CD4-positive, alpha-beta T cell (primary cell): ENCODE measurements around the gene PTGFRN. TPM values are rescaled to one million over a fixed set of nuclear protein-coding genes. Genes with fewer than 3 reads are reported as not detected.

ENCODE experiments used
- ATAC-seq: fragments of 200-7000 bp; cut with Tn5 transposase; one replicate; pipeline ENCODE4 v1.10.0; 2022; ENCODE audit warnings: mild to moderate bottlenecking; ENCODE audit not compliant: poor library complexity
- CTCF ChIA-PET: fragments of 350-600 bp; sonication (Branson Sonifier 250); formaldehyde crosslinking; loops from one replicate; lab custom pipeline; 2021; ENCODE audit warnings: antibody characterized with exemption, inconsistent platforms; lab: Charles Lee
- POLR2A ChIA-PET: fragments of 350-600 bp; sonication (Branson Sonifier 250); formaldehyde crosslinking; loops from one replicate; lab custom pipeline; 2021; ENCODE audit warnings: antibody characterized with exemption, inconsistent platforms; lab: Charles Lee
- DNase-seq, 14 experiments: peaks; one replicate each; pipeline ENCODE4 v3.0.0-alpha.2; 2013 to 2020; ENCODE audit warnings: mixed read lengths in 2 of 14
- H3K27ac ChIP-seq, 2 donors: one replicate each; pipeline versions ENCODE4 v1.5.1 to v1.7.0; 2013; ENCODE audit warnings: low read length in 2 of 2, low read depth in 1 of 2, mild to moderate bottlenecking in 1 of 2
- H3K27me3 ChIP-seq, 2 experiments: 1 replicate in 1 of 2; 2 replicates in 1 of 2; pipeline versions ENCODE4 v1.6.1 to v1.7.0; 2013; ENCODE audit warnings: low read length in 2 of 2, control low read depth in 1 of 2, mild to moderate bottlenecking in 1 of 2, moderate library complexity in 1 of 2; ENCODE audit not compliant: insufficient read depth in 2 of 2, control insufficient read depth in 1 of 2
- H3K36me3 ChIP-seq: one replicate; pipeline ENCODE4 v1.6.1; 2013; ENCODE audit warnings: low read length, control low read depth; ENCODE audit not compliant: insufficient read depth
- H3K4me1 ChIP-seq: one replicate; pipeline ENCODE4 v1.6.1; 2013; ENCODE audit warnings: low read length, control low read depth; ENCODE audit not compliant: insufficient read depth
- H3K4me3 ChIP-seq: one replicate; pipeline ENCODE4 v1.5.1; 2013; ENCODE audit warnings: mild to moderate bottlenecking, low read length, moderate library complexity
- H3K9me3 ChIP-seq, 2 experiments: 1 replicate in 1 of 2; 2 replicates in 1 of 2; pipeline versions ENCODE4 v1.6.1 to v1.7.0; 2013; ENCODE audit warnings: low read length in 2 of 2, mild to moderate bottlenecking in 2 of 2, control low read depth in 1 of 2, moderate library complexity in 1 of 2; ENCODE audit not compliant: control insufficient read depth in 1 of 2, insufficient read depth in 1 of 2
- H3K27ac Mint-ChIP-seq: one replicate; pipeline ENCODE4 v1.8.0; 2020; ENCODE audit warnings: mixed read lengths
- H3K27me3 Mint-ChIP-seq: one replicate; pipeline ENCODE4 v1.8.0; 2021; ENCODE audit warnings: mixed read lengths
- H3K36me3 Mint-ChIP-seq: one replicate; pipeline ENCODE4 v1.8.0; 2021; ENCODE audit warnings: low read depth, mixed read lengths
- H3K4me1 Mint-ChIP-seq: one replicate; pipeline ENCODE4 v1.8.0; 2021; ENCODE audit warnings: low read depth, mixed read lengths
- H3K4me3 Mint-ChIP-seq: one replicate; pipeline ENCODE4 v1.8.0; 2020; ENCODE audit warnings: mild to moderate bottlenecking, mixed read lengths
- H3K9me3 Mint-ChIP-seq: one replicate; pipeline ENCODE4 v1.8.0; 2020; ENCODE audit warnings: mixed read lengths
- intact Hi-C, 2 experiments: fragments of 100-400 bp; cut with DNase I in 1 of 2; cut with micrococcal nuclease in 1 of 2; formaldehyde crosslinking; loops; one replicate each; pipeline versions ENCODE4 v1.15.1 to v1.9.0; 2023 to 2025; cut with DNase I, micrococcal nuclease
- total RNA-seq, 174 experiments: library from RNA in 2 of 174; stranded (reverse) in 2 of 174; gene quantifications; one replicate each; pipeline ENCODE4 v1.2.3 and lab custom pipeline; 2021 to 2026
- TF ChIP-seq, protein P1 (sequence below): fragments of 200-600 bp; IDR thresholded peaks from one replicate; pipeline ENCODE4 v1.8.0; 2022; ENCODE audit warnings: antibody characterized with exemption, mild to moderate bottlenecking

PTGFRN gene
- total RNA-seq, 2 experiments from 2014 or later, result 0.38 to 0.45 TPM

- POLR2A ChIA-PET, result no interaction called here
- intact Hi-C loops, result no loop called here
- TF ChIP-seq, protein P1, sequence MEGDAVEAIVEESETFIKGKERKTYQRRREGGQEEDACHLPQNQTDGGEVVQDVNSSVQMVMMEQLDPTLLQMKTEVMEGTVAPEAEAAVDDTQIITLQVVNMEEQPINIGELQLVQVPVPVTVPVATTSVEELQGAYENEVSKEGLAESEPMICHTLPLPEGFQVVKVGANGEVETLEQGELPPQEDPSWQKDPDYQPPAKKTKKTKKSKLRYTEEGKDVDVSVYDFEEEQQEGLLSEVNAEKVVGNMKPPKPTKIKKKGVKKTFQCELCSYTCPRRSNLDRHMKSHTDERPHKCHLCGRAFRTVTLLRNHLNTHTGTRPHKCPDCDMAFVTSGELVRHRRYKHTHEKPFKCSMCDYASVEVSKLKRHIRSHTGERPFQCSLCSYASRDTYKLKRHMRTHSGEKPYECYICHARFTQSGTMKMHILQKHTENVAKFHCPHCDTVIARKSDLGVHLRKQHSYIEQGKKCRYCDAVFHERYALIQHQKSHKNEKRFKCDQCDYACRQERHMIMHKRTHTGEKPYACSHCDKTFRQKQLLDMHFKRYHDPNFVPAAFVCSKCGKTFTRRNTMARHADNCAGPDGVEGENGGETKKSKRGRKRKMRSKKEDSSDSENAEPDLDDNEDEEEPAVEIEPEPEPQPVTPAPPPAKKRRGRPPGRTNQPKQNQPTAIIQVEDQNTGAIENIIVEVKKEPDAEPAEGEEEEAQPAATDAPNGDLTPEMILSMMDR, result no peak
- CTCF ChIA-PET, result no interaction called here
- no peaks in the 10 kb centered on the region for H3K9me3 ChIP-seq
- Mint-ChIP-seq H3K4me3 (no peak overlapping the region), H3K27me3 (no peaks in the 10 kb centered on the region), H3K27ac (no peak overlapping the region), H3K9me3 (no peaks in the 10 kb centered on the region), H3K4me1 (peaks cover 32% of the 10 kb centered on the region), H3K36me3 (no peaks in the 10 kb centered on the region)
- peaks cover 9% of the 10 kb centered on the region for H3K4me1 ChIP-seq
- H3K27ac ChIP-seq, result no peak overlapping the region
- H3K4me3 ChIP-seq, result no peak overlapping the region
- H3K27me3 ChIP-seq, result no peaks in the 10 kb centered on the region
- DNase-seq, result no peak
- ATAC-seq, result no peak
- peaks cover 13% of the 10 kb centered on the region for H3K36me3 ChIP-seq
These were observed 110.9 kb downstream of the PTGFRN start for GRCh38 chr1:117020526-117021156.

- Histone ChIP-seq H3K27me3 (no peaks in the 10 kb centered on the region), H3K4me3 (no peak overlapping the region), H3K27ac (no peak overlapping the region), H3K9me3 (no peaks in the 10 kb centered on the region), H3K4me1 (peaks cover 7% of the 10 kb centered on the region), H3K36me3 (peaks cover 17% of the 10 kb centered on the region)
- Mint-ChIP-seq H3K27ac (no peak overlapping the region), H3K4me1 (peaks cover 18% of the 10 kb centered on the region), H3K36me3 (no peaks in the 10 kb centered on the region), H3K27me3 (no peaks in the 10 kb centered on the region), H3K4me3 (no peak overlapping the region), H3K9me3 (no peaks in the 10 kb centered on the region)
- TF ChIP-seq, protein P1, result no peak
- ATAC-seq (no peak), DNase-seq (no peak)
- CTCF ChIA-PET, result no interaction called here
- intact Hi-C loops, result no loop called here
- POLR2A ChIA-PET, result no interaction called here
These were observed 112.4 kb downstream of the PTGFRN start for GRCh38 chr1:117022114-117022513.

DNA sequence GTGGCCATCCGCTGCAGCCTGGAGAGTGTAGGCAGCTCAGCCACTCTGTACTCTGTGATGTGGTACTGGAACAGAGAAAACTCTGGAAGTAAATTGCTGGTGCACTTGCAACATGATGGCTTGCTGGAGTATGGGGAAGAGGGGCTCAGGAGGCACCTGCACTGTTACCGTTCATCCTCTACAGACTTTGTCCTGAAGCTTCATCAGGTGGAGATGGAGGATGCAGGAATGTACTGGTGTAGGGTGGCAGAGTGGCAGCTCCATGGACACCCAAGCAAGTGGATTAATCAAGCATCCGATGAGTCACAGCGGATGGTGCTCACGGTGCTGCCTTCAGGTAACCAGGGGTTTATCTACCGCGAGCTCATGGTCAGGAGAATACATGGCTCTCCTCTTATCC, 115.9 kb downstream of the PTGFRN start:
- ChIA-PET POLR2A (interaction anchor here (1.3 kb wide), 1 partner anchor 39 kb away, joined by 3 read pairs; no protein-coding TSS in a partner anchor), CTCF (no interaction called here)
- no peak overlapping the region for H3K4me3 Mint-ChIP-seq
- no peak for ATAC-seq
- H3K27ac ChIP-seq, result no peak overlapping the region
- H3K27me3 ChIP-seq, result no peaks in the 10 kb centered on the region
- TF ChIP-seq, protein P1, result no peak
- H3K4me1 ChIP-seq, result peaks cover 2% of the 10 kb centered on the region
- H3K4me3 ChIP-seq, result no peak overlapping the region
- H3K9me3 Mint-ChIP-seq, result no peaks in the 10 kb centered on the region
- H3K27ac Mint-ChIP-seq, result no peak overlapping the region
- H3K36me3 Mint-ChIP-seq, result no peaks in the 10 kb centered on the region
- no peaks in the 10 kb centered on the region for H3K9me3 ChIP-seq
- no peaks in the 10 kb centered on the region for H3K27me3 Mint-ChIP-seq
- intact Hi-C loops, result no loop called here
- no peak for DNase-seq
- peaks cover 9% of the 10 kb centered on the region for H3K36me3 ChIP-seq
- H3K4me1 Mint-ChIP-seq, result no peaks in the 10 kb centered on the region
